ENCODE data around the gene PIK3R1.

- no peak for TF ChIP-seq YY1 (IDR thresholded peaks at IDR 0.05)
- TF ChIP-seq RXRA (IDR thresholded peaks at IDR 0.05), result no peak
- no peak for TF ChIP-seq CTCF (IDR thresholded peaks at IDR 0.05; ENCODE audit: low read depth, low read length, missing input control)
- no peak for TF ChIP-seq SP1 (IDR thresholded peaks at IDR 0.05)
- TF ChIP-seq JUND (IDR thresholded peaks at IDR 0.05), result no peak
- TF ChIP-seq RAD21 (IDR thresholded peaks at IDR 0.05), result no peak
- TF ChIP-seq TAF1 (conservative IDR thresholded peaks at IDR 0.05), result no peak
- no peak for TF ChIP-seq REST (IDR thresholded peaks at IDR 0.05)
- TF ChIP-seq ATF3 (IDR thresholded peaks at IDR 0.05), result no peak
- no peak for TF ChIP-seq HNF4A (conservative IDR thresholded peaks at IDR 0.05)
Measured at GRCh38 chr5:68329554-68330255, 114.1 kb downstream of the PIK3R1 start.
